Measurements from ENCODE around the gene TRMT112. TPM values are rescaled to one million over a fixed set of nuclear protein-coding genes. Genes with fewer than 3 reads are reported as not detected.

The TRMT112 gene
- total and polyA plus RNA-seq, 2 of the 4 experiments (the other 2 are of a cell fraction) = 173 to 202 TPM

DNA sequence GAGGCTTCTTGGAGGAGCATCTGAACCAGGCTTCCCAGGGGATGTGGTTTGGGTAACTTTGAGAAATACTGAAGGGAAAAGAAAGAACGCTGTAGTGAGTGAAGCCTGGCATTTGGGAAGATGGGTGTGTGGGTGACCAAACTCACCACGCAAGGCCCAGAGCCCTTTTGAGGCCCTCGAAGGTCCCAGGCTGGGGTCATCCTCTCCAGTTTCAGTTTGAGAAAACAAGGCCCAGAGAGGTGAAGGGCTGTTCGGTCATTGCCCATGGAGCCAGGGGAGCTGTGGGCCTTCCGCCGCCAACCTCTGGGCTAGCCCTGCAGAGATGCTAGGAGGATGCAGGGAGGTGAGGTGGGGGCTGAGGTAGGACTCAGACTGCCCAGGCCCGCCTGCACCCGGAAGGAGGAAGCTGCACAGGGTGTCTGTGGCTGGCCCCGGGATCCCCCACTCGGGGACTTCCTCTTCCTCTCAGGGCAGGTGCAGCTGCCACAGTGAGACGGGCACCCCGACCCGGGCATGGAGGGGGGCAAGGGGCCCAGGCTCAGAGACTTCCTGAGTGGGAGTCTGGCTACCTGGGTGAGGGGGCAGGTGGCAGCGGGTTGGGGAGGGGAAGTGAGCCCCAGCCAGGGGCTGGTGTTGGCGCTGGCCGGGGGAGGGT, 22.5 kb upstream of the TRMT112 start, which contains the start of gene CCDC88B:
Gene CCDC88B (plus strand): TSS at position 451 of the 655 bp plus-strand sequence. CDS start 63 bp downstream, at position 514.
- Histone ChIP-seq H4K5ac (ENCODE audit: low read depth, low read length) (no peak within 1 kb of the TSS), H3K14ac (replicated peaks; ENCODE audit: low read depth, low read length) (no peak within 1 kb of the TSS), H2AFZ (replicated peaks; ENCODE audit: low read length, poor library complexity) (peak within 1 kb of the TSS; percentile 63), H2BK15ac (ENCODE audit: low read depth, low read length) (no peak within 1 kb of the TSS), H3K4me1 (ENCODE audit: control insufficient read depth, insufficient read depth, low read length) (peaks cover 6% of the 10 kb centered on the region), H3K9me1 (ENCODE audit: insufficient read depth, low read length) (peaks cover 3% of the 10 kb centered on the region; the same call in 1 of the 2 replicates), H3K27me3 (ENCODE audit: control insufficient read depth, insufficient read depth, low read length) (peaks cover 9% of the 10 kb centered on the region; the same call in 1 of the 2 replicates), H3K9me3 (ENCODE audit: control insufficient read depth, insufficient read depth, low read length) (no peaks in the 10 kb centered on the region), H2AK5ac (ENCODE audit: low read depth, low read length) (no peak within 1 kb of the TSS), H3K36me3 (ENCODE audit: control insufficient read depth, insufficient read depth, low read length) (no peaks in the 10 kb centered on the region), H2BK120ac (ENCODE audit: low read depth, low read length) (no peak within 1 kb of the TSS), H4K8ac (ENCODE audit: low read depth in 2 of 2, low read length in 2 of 2) (no peak within 1 kb of the TSS), H3K4me3 (ENCODE audit: insufficient read depth, low read depth, low read length) (no peak within 1 kb of the TSS), H2BK20ac (ENCODE audit: low read depth, low read length) (no peak within 1 kb of the TSS), H2AK9ac (replicated peaks; ENCODE audit: low read depth, low read length, poor library complexity) (no peak within 1 kb of the TSS), H3K4ac (ENCODE audit: low read depth, low read length) (no peak within 1 kb of the TSS; the same call in 1 of the 2 replicates), H4K20me1 (ENCODE audit: insufficient read depth, low read length) (0 out of 2 replicates have a peak, but pooled peaks cover 3% of the 10 kb centered on the region), H3K79me1 (ENCODE audit: low read depth in 1 of 2, low read length in 2 of 2) (no peaks in the 10 kb centered on the region), H3K4me2 (ENCODE audit: low read depth, low read length) (no peak within 1 kb of the TSS), H4K91ac (ENCODE audit: insufficient read depth, low read depth, low read length) (no peak within 1 kb of the TSS), H2BK5ac (ENCODE audit: low read depth, low read length, poor library complexity, severe bottlenecking) (no peak within 1 kb of the TSS), H3K9ac (ENCODE audit: low read depth, low read length) (no peak within 1 kb of the TSS), H3K27ac (ENCODE audit: insufficient read depth, low read length) (no peak within 1 kb of the TSS), H3K56ac (ENCODE audit: extremely low read depth, insufficient read depth, low read length) (no peak within 1 kb of the TSS), H3K23ac (ENCODE audit: low read depth, low read length) (no peak within 1 kb of the TSS), H3K18ac (ENCODE audit: low read depth, low read length) (no peak within 1 kb of the TSS)
- no peak for DNase-seq
- ATAC-seq (ENCODE audit: low read depth) = no peak
- intact Hi-C loops (cut with micrococcal nuclease) (no loop called here), in situ Hi-C loops (cut with MboI; ENCODE audit: low sequenced_read_pairs) (no loop called here), dilution Hi-C loops (cut with HindIII; ENCODE audit: low sequenced_read_pairs, unreplicated experiment) (no loop called here)
- ChIA-PET POLR2A (ENCODE audit: unreplicated experiment) (no interaction called here), CTCF (no interaction called here)
- TF ChIP-seq ELK1 (IDR thresholded peaks at IDR 0.05; ENCODE audit: borderline replicate concordance, low read depth, low read length) (no peak), BHLHE40 (IDR thresholded peaks at IDR 0.05; ENCODE audit: low read depth, low read length) (no peak), POLR2A (IDR thresholded peaks at IDR 0.05; ENCODE audit: low read depth, low read length) (no peak), NFE2L2 (IDR thresholded peaks at IDR 0.05; ENCODE audit: low read depth, low read length) (no peak), CHD1 (IDR thresholded peaks at IDR 0.05; ENCODE audit: low read depth, low read length) (no peak), CEBPB (IDR thresholded peaks at IDR 0.05; ENCODE audit: low read depth, low read length) (no peak), RCOR1 (IDR thresholded peaks at IDR 0.05; ENCODE audit: insufficient replicate concordance, low read length) (no peak), RAD21 (IDR thresholded peaks at IDR 0.05; ENCODE audit: low read length) (no peak), MAFK (IDR thresholded peaks at IDR 0.05; ENCODE audit: low read depth, low read length) (no peak), FOS (IDR thresholded peaks at IDR 0.05; ENCODE audit: low read depth, low read length) (no peak)
- TF ChIP-seq, protein P1, sequence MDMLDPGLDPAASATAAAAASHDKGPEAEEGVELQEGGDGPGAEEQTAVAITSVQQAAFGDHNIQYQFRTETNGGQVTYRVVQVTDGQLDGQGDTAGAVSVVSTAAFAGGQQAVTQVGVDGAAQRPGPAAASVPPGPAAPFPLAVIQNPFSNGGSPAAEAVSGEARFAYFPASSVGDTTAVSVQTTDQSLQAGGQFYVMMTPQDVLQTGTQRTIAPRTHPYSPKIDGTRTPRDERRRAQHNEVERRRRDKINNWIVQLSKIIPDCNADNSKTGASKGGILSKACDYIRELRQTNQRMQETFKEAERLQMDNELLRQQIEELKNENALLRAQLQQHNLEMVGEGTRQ (IDR thresholded peaks at IDR 0.05; ENCODE audit: low read depth, low read length) = no peak
- BruUV-seq (replicated peaks) = no TSS peak
- WGBS, 2 experiments (ENCODE audit: extremely low coverage in 2 of 2, insufficient read length in 1 of 2) = 84% methylated on average over 5 of the region's 16 CpGs; no CpG with 5 or more reads in 1 of the 2 experiments

Measured in IMR-90 (cell line).